ENCODE results near the gene PRRC2A. TPM values are rescaled to one million over a fixed set of nuclear protein-coding genes. Genes with fewer than 3 reads are reported as not detected.

PRRC2A gene
- polyA plus RNA-seq, 12 donors = 104 to 352 (median 123) TPM

DNA sequence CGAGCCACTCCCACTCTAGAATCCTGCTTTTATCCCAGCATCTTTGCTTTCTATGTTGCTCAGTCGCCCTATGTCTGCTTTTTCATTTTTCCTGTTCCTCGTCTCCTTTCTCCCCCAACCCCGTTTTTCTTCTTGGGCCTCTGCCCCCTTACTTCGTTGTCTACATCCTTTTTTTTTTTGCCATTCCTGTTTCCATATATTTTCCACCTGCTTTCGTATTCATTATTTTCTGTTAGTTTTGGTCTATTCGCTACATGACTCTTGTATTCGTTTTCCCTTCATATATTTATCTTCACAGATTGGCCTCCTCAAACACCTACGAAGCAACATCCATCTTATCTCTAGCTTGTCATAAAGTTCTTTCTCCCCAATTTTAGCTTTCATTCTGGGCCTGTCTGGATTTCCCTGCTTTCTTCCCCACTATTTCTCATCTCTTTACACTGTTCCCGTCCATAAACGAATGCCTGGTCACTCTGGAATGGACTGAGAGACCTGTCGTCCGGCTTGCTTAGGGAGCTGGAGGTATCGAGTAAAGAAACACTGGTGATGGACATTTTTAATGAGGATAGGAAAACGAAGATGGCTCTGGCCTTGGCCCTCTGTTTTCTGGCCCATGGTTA, 915 bp downstream of the PRRC2A start:
- no peak for DNase-seq

DNA sequence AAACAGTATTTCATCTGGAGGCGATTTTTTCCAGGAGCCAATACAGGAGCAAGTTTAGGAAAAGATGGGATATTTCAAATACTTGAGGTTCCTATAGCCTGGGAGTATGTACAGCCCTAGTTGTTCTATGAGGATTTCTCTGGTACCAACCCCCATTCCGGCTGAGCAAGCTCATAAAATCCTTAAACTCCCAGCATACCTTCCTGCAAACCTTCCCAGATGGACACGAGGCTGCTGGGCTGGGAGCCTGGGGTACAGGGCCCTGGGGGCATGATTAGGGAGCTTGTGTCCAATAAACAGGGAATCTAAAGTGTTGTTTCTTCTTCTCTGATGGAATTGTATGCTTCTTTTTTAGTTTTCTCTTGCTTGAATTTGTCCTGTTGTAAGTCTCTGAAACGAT, 1.5 kb downstream of the PRRC2A start:
- no peak for DNase-seq

DNA sequence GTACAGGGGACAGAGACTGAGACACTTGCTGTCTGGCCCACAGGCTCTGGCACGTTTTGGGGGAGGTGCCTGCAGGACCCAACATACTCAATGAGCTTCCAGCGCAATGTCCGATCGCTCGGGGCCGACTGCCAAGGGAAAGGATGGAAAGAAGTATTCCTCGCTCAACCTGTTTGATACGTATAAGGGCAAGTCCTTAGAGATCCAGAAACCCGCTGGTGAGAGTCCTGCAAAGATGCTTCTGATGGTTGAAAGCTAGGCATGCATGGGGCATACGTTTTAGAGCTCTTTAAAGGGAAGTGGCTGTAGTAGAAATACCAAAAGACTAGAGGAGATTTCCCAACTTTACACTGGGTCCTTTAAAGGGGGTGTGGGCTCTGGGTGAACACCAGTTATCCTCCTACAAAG, 2.2 kb downstream of the PRRC2A start:
- DNase-seq = no peak

DNA sequence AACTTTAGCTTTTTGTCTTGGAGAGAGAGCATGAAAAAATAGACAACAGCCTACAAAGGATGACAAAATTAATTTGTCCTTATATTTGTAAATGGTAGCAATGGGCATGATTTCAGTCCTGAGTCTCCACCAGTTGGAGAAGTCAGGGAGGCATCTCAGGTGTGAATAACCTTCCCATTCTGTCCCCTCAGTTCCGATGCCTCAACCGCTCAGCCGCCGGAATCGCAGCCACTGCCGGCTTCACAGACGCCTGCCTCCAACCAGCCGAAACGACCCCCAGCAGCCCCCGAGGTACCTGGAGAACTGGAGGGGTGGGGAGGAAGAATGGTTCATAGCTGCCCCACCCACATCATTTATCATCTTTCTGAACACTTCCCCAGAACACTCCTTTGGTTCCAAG, 3.6 kb downstream of the PRRC2A start:
- no peak for DNase-seq

DNA sequence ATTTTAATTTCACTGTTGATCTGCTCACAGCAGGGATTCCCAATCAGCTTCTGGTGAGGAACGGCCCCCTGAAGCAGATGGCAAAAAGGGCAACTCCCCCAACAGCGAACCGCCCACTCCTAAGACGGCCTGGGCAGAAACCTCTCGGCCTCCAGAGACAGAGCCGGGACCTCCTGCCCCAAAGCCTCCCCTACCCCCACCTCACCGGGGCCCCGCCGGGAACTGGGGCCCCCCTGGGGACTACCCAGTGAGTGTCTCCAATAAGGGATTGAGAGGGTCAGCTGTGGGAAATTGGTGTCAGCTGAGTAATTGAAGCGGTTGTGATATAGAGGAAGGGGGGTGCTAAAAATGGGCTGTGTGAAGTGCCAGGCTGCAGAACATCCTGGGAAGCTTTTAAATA, 6.4 kb downstream of the PRRC2A start:
- no peak for DNase-seq

DNA sequence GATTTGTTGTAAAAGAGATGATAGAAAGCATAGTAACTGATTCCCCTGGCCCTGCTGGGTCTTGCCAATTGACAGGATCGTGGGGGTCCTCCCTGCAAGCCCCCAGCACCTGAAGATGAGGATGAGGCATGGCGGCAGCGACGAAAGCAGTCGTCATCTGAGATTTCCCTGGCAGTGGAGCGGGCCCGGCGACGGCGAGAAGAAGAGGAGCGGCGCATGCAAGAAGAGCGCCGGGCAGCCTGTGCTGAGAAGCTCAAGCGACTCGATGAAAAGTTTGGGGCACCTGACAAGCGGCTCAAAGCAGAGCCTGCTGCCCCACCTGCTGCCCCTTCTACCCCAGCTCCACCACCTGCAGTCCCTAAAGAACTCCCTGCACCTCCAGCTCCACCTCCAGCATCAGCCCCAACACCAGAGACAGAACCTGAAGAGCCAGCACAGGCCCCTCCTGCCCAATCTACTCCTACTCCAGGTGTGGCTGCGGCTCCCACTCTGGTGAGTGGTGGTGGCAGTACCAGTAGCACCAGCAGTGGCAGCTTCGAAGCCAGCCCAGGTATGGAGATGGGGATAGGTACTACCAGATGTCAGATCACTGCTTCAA, 7.3 kb downstream of the PRRC2A start:
- no peak for DNase-seq

DNA sequence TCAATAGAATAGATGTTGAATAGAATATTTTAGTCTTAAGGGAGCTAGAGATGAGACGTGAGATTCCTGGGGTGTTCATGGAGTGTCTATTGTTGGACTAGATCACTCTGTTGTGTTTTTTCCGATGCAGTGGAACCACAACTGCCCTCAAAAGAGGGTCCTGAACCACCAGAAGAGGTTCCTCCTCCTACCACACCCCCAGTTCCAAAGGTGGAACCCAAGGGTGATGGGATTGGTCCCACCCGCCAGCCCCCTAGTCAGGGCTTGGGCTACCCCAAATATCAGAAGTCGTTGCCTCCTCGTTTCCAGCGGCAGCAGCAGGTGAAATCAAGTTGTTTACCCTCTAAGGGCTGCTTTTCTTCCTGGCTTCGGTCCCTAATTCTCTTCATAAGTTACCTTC, 8.5 kb downstream of the PRRC2A start:
- no peak for DNase-seq

DNA sequence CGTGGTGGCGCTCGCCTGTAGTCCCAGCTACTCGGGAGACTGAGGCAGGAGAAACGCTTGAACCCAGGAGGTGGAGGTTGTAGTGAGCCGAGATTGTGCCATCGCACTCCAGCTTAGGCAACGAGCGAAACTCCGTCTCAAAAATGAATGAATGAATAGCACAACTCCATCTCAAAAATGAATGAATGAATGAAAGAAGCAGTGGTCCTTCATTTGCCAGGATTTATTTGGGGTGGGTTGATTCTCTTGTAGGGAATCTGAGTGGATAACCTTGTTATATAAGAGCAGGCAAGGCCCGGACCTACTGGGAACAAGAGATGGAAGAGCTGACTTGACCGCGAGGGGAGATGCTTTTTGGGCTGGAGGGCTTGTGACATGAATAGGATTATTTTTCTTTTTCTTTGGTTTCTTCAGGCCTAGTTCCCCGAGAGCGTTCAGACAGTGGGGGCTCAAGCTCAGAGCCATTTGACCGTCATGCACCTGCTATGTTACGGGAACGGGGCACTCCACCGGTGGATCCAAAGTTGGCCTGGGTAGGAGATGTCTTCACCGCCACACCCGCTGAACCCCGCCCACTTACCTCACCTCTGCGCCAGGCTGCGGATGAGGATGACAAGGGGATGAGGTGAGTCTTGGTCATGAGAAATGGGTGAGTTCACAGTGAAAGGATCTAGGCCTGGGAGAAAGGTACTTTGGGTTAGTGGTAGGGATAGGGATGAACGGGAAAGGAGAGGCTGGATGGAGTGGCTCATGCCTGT, 9.8 kb downstream of the PRRC2A start:
- no peak for DNase-seq

DNA sequence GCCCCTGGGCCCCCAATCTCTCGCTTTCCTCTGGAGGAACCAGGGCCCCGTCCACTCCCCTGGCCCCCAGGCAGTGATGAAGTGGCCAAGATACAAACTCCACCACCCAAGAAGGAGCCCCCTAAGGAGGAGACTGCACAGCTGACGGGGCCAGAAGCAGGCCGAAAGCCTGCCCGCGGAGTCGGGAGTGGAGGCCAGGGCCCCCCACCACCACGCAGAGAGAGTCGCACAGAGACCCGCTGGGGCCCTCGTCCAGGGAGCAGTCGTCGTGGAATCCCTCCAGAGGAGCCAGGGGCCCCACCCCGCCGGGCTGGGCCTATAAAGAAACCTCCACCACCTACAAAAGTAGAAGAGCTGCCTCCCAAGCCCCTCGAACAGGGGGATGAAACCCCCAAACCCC, 10.7 kb downstream of the PRRC2A start:
- DNase-seq = no peak

DNA sequence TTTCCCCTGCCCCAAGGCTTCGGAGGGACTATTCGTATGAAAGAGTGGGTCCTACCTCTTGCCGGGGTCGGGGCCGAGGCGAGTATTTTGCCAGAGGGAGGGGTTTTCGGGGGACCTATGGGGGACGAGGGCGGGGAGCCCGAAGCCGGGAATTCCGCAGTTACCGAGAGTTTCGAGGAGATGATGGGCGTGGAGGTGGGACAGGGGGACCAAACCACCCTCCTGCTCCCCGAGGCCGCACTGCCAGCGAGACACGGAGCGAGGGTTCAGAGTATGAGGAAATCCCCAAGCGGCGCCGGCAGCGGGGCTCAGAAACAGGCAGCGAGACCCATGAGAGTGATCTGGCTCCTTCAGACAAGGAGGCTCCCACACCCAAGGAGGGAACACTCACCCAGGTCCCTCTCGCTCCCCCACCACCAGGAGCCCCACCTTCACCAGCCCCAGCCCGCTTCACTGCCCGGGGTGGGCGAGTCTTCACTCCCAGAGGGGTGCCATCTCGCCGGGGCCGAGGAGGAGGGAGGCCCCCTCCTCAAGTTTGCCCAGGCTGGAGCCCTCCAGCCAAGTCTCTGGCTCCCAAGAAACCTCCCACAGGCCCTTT, 11.3 kb downstream of the PRRC2A start:
- DNase-seq = no peak

DNA sequence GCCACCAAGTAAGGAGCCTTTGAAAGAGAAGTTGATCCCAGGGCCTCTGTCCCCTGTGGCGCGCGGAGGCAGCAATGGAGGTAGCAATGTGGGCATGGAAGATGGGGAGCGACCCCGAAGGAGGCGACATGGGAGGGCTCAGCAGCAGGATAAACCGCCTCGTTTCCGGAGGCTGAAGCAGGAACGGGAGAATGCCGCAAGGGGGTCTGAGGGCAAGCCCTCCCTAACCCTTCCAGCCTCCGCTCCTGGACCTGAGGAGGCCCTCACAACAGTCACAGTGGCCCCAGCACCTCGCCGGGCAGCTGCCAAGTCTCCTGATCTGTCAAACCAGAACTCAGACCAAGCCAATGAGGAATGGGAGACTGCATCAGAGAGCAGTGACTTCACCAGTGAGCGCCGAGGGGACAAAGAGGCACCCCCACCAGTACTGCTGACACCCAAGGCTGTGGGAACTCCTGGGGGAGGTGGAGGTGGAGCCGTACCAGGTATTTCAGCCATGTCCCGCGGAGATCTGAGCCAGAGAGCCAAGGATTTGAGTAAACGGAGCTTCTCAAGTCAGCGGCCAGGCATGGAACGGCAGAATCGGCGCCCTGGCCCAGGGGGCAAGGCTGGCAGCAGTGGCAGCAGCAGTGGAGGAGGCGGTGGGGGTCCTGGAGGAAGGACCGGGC, 11.9 kb downstream of the PRRC2A start:
- no peak for DNase-seq

DNA sequence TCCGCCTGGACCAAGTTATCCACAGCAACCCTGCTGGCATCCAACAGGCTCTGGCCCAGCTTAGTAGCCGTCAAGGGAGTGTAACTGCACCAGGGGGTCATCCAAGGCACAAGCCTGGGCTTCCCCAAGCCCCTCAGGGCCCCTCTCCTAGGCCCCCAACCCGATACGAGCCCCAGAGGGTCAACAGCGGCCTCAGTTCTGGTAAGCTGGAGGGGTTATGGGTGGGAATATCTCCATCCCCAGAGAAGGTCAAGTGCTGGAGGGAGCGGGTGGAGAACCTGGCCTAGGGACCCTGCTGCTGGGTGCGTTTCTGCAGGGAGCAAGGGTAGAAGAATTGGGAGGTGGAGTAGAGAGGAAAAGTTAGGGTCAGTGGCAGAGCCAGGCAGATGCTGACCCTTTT, 12.9 kb downstream of the PRRC2A start:
- no peak for DNase-seq

DNA sequence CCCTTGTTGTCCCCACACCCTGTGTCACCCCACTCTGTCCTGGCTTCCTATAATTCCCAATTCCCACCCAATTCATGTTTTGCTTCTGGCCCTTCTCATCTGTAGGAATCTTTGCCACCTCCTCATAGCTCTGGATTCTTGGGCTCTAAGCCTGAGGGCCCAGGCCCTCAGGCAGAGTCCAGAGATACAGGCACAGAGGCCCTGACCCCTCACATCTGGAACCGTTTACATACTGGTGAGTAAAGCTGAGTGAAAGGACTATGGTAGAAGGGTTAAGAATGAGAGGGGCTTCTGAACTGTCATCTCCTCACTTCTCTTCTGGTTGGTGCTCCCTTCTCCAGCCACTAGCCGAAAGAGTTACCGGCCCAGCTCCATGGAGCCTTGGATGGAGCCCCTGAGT, 13.6 kb downstream of the PRRC2A start:
- no peak for DNase-seq

DNA sequence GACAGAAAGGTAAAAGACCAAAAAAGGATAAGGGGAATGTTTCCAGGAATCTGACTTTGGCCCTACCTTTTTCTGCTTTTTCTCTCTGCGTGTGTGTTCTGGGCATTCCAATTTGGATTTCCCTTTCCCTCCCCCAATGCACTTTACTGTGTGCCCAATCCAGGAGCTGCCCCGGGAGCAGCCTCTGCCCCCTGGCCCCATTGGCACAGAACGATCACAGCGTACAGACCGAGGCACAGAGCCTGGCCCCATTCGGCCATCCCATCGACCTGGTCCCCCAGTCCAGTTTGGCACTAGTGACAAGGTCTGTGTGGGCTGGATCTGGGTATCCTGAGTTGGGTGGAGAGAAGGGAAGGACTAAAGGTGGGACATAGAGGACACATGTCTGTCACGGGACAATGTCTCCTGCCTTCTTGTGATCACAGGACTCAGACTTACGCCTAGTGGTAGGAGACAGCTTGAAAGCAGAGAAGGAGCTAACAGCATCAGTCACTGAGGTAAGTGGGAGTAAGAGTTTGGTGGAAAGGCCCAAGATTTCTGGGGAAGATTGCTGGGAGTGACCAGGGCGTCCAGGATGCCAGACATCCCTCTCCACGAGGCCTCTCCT, 14.6 kb downstream of the PRRC2A start:
- DNase-seq = no peak

DNA sequence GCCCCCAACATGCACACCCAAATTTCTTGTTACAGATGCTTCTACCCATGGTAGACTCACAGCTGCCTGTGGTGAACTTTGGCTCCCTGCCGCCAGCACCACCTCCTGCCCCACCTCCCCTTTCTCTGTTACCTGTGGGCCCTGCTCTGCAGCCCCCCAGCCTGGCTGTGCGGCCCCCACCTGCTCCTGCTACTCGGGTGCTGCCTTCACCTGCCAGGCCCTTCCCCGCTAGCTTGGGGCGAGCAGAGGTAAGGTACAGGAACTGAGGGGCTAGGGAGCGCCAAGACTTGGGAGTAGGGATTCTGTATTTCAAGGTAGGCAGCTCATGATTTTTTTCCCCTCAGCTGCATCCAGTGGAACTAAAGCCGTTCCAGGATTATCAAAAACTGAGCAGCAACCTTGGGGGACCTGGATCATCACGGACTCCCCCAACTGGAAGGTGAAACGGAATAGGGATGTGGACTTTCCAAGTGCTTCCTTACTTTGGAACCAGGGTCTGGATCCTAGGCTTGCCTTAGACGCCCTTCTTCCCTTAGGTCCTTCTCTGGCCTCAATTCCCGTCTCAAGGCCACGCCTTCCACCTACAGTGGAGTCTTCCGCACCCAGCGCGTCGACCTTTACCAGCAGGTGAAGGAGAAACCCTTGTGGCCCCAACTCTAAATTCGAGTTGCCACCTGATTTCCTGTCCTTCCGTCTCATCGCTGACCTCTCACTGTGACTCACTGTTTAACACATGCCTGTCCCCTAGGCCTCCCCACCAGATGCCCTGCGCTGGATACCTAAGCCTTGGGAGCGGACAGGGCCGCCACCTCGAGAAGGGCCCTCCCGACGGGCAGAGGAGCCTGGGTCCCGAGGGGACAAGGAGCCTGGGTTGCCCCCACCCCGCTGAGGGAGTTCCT, 16.4 kb downstream of the PRRC2A start:
- DNase-seq = no peak

DNA sequence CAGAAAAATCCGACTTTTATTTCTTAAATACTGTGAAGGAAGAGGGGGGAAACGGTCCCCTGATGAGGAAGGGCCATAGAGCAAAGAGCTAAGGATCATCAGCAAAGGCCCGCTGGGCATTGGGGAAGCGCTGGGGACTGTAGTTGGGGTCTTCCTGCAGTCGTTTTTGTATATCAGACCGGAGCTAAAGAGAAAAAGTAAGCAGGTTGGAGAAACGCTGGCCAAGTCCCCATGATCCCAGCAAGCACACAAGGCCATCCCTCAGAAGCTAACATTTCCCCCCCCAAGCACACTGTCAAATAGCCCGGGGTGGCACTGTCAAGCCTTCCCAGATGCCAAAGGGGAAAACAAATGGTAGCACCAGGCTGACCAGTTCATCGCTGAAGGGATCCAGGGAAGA, 18.5 kb downstream of the PRRC2A start:
- no peak for DNase-seq

DNA sequence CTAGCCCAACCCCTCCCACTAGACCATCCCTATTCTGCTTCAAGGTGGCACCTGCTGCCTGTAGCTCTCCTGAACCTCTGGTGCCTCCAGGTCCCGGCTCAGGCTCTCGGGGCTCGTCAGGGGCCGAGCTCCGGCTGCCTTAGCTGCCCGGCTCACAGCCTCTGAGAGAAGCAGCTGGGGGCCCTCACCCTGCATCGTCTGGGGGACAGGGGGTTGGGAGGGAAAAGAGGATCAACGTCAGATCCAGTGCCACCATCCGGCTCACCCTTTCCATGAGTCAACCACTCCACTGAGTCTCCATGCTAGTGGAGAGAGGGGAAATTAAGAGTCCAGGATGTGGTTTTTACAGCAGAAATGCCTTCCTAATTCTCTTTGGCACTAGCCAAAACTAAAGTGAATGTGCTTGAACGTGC, 18.9 kb downstream of the PRRC2A start:
- no peak for DNase-seq

DNA sequence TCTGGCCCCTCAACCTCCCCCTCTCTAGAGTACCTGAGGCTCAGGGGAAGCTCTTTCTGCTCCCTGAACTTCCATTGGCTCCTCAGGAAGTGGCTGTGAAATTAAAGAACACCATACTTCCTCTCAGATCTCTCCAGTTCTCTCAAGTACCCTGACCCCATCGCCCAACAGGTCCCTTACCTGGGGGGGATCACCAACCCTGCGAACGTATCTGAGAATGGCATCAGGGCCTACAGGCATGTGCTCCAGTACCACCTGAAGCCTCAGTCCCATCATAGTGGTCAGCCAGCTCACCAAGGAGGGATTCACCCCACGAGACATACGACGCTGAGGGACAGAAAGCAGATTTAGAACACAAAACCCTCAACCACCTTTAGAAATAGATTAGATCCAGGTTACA, 20.1 kb downstream of the PRRC2A start:
- DNase-seq = no peak

DNA sequence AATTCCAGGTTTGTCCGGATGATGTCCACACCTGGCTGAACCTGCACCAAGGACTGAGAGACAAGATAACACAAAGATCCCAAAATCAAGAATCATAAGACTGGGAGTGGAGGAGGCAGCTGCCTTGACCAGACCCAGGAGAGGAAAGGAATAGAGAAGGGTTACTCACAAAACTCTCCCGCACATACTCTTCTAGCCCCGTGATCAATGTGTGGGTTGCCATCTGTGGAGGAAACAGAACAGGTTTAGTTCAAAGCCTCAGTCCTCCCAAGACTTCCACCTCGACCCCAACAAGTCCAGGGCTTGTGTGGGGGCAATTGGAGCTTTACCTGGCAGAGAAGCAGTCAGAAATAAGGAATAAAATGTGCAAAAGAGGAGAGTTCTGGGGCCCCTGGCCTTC, 20.9 kb downstream of the PRRC2A start:
- no peak for DNase-seq

DNA sequence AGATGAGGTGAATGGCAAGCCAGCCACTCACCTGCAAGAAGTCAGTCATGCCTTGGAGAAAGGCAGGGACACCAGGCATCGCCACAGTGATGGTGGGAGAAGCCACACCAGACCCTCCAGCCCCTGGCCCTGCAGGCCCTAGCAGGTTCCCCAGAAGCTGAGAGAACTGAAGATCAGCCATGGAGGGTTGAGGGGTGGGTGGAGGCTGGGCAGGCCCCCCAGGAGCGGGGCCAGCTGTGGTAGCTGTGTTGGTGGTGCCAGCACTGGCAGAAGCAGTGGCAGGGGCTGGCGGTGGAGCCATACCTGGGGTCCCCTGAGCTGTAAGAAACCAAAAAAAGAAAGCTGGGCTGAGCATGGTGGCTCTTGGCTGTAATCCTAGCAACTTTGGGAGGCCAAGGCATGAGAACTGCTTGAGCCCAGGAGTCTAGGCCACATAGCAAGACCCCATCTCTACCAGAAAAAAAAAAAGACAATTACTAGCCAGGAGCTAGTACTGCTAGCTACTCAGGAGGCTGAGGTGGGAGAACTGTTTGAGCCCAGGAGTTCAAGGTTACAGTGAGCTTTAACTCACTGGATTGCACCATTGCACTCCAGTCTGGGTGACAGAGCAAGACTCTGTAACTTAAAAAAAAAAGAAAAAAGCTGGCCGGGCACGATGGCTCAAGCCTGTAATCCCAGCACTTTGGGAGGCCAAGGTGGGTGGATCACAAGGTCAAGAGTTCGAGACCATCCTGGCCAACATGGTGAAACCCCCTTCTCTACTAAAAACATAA, 22.5 kb downstream of the PRRC2A start:
- DNase-seq = no peak
